HL-60 (cell line): ENCODE measurements around the gene ST6GAL1.

Experiments
- CTCF ChIP-seq: IDR thresholded peaks from one replicate; pipeline ENCODE4 v1.5.1; 2011; ENCODE audit warnings: low read length, control low read depth, inconsistent platforms; ENCODE audit not compliant: insufficient read depth
- POLR2AphosphoS5 ChIP-seq: IDR thresholded peaks from 2 replicates; pipeline ENCODE4 v1.6.1; 2012; ENCODE audit warnings: low read depth
- REST ChIP-seq: IDR thresholded peaks from 2 replicates; pipeline ENCODE4 v1.6.1; 2012; ENCODE audit warnings: low read depth; ENCODE audit not compliant: insufficient replicate concordance

GRCh38 chr3:186986816-186987215, 56.5 kb downstream of the ST6GAL1 start:
- TF ChIP-seq CTCF, result no peak
- no peak for TF ChIP-seq POLR2AphosphoS5
- no peak for TF ChIP-seq REST
